Neural progenitor cell (in vitro differentiated cells): ENCODE data around the gene TWIST2.

Source experiments
- EZH2 ChIP-seq: fragments of 200-600 bp; sonication (generic); IDR thresholded peaks from 2 replicates; pipeline ENCODE4 v1.6.1; 2017; ENCODE audit warnings: antibody characterized with exemption, mild to moderate bottlenecking, moderate library complexity
- EZH2phosphoT487 ChIP-seq: fragments of 200-600 bp; sonication (generic); IDR thresholded peaks from 2 replicates; pipeline ENCODE4 v1.6.1; 2017; ENCODE audit warnings: antibody characterized with exemption
- TF ChIP-seq, protein P1 (sequence below): fragments of 200-600 bp; sonication (generic); IDR thresholded peaks from 2 replicates; pipeline ENCODE4 v1.5.1; 2017; ENCODE audit warnings: antibody characterized with exemption, mild to moderate bottlenecking

DNA sequence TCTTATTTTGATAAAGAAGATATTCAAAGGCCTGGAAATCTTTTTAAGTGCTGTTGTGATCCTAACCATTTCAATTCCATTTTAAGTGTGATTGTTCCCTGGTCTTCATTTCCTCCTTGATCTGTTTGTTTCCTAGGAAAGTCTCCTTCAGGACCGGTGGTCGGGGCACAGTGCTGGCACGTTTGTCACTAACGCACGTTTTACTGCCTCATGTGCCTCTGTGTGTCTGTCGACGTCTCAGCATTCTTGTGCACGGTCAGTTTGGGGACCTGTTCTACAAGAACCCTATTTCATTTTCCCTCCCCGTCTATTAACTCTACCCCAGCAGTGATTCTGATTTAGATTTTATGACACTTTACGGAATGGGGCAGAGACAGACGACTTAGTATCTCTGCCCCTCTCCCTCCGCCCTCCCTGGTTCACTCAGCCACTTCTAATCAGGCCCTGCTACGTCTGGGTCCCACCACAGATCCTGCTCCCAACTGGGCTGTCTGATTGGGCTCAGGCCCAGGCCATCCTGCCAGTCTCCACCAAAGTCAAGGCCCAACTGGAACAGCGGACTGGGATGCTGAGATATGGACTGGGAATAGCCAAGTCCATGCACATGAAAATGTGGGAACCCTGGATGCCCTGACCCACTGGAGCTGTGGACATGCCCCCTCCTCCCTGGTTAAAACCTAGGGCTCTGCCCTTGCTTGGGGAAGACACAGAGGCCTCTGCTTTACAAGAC lies 95.6 kb downstream of the TWIST2 start:
- TF ChIP-seq, protein P1, sequence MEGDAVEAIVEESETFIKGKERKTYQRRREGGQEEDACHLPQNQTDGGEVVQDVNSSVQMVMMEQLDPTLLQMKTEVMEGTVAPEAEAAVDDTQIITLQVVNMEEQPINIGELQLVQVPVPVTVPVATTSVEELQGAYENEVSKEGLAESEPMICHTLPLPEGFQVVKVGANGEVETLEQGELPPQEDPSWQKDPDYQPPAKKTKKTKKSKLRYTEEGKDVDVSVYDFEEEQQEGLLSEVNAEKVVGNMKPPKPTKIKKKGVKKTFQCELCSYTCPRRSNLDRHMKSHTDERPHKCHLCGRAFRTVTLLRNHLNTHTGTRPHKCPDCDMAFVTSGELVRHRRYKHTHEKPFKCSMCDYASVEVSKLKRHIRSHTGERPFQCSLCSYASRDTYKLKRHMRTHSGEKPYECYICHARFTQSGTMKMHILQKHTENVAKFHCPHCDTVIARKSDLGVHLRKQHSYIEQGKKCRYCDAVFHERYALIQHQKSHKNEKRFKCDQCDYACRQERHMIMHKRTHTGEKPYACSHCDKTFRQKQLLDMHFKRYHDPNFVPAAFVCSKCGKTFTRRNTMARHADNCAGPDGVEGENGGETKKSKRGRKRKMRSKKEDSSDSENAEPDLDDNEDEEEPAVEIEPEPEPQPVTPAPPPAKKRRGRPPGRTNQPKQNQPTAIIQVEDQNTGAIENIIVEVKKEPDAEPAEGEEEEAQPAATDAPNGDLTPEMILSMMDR: no peak
- TF ChIP-seq EZH2phosphoT487: no peak
- TF ChIP-seq EZH2: no peak
